Transverse colon (tissue), 4 donors: ENCODE data around the gene DIP2A.

Experiments used
- POLR2AphosphoS5 ChIP-seq, 3 donors: sonication (generic); formaldehyde crosslinking; IDR thresholded peaks; one replicate each; pipeline ENCODE4 v1.6.1; 2016; ENCODE audit warnings: antibody characterized with exemption in 3 of 3
- TF ChIP-seq, protein P1 (sequence below), 5 experiments: fragments of 200-600 bp in 3 of 5; fragments of 450-650 bp in 2 of 5; sonication (generic) in 3 of 5; IDR thresholded peaks; 1 replicate in 2 of 5; 2 replicates in 3 of 5; pipeline ENCODE4 v1.5.1; 2016 to 2017; ENCODE audit warnings: antibody characterized with exemption in 5 of 5, inconsistent platforms in 3 of 5, mild to moderate bottlenecking in 2 of 5, moderate library complexity in 1 of 5

DNA sequence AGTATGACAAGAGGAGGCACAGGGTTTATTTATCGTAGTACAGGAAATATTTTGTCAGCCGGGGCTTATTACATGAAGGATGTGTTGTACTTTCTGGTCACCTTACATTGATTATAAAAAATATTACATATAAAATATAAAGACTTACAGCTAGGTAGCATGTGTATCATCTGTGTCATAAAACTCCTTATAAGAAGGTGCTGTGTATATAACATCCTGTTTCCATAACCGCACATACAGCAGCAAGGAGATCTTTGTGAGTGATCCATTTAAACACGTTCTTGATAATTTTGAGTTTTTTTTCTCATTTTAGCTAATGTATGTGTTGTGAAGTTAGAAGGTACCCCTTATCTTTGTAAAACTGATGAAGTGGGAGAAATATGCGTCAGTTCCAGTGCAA lies 86.1 kb downstream of the DIP2A start:
- TF ChIP-seq, protein P1, sequence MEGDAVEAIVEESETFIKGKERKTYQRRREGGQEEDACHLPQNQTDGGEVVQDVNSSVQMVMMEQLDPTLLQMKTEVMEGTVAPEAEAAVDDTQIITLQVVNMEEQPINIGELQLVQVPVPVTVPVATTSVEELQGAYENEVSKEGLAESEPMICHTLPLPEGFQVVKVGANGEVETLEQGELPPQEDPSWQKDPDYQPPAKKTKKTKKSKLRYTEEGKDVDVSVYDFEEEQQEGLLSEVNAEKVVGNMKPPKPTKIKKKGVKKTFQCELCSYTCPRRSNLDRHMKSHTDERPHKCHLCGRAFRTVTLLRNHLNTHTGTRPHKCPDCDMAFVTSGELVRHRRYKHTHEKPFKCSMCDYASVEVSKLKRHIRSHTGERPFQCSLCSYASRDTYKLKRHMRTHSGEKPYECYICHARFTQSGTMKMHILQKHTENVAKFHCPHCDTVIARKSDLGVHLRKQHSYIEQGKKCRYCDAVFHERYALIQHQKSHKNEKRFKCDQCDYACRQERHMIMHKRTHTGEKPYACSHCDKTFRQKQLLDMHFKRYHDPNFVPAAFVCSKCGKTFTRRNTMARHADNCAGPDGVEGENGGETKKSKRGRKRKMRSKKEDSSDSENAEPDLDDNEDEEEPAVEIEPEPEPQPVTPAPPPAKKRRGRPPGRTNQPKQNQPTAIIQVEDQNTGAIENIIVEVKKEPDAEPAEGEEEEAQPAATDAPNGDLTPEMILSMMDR (IDR thresholded peaks at IDR 0.05) = no peak
- no peak for TF ChIP-seq POLR2AphosphoS5 (IDR thresholded peaks at IDR 0.05)
